VCaP (cell line): ENCODE results near the gene TYRO3.

ENCODE experiments used
- H3K27ac ChIP-seq: fragments of 450-650 bp; 2 replicates; pipeline ENCODE4 v1.5.1; 2017
- TF ChIP-seq, protein P1 (sequence below): fragments of 450-650 bp; conservative IDR thresholded peaks from 2 replicates; pipeline ENCODE4 v1.5.1; 2017; ENCODE audit warnings: mild to moderate bottlenecking, moderate library complexity

Gene TYRO3

DNA sequence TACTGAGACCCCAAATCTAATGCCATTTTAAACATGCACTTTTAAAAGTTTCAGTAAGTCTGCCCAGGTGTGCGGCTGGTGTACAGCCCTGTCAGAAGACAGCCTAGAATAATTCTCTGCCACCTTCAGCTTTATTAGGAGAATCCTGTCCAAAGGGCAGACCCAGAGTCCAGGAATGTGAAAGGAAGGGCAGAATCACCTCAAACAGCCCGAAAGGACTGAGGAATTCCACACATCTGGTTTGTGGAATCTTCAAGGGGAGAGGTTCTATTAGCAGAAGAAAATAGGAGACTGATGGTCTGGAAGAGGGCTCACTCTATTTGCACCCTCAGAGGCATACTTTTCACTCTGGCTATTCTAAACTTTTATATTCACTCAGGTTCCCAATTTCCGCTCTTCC is 46.6 kb downstream of the TYRO3 start:
- TF ChIP-seq, protein P1, sequence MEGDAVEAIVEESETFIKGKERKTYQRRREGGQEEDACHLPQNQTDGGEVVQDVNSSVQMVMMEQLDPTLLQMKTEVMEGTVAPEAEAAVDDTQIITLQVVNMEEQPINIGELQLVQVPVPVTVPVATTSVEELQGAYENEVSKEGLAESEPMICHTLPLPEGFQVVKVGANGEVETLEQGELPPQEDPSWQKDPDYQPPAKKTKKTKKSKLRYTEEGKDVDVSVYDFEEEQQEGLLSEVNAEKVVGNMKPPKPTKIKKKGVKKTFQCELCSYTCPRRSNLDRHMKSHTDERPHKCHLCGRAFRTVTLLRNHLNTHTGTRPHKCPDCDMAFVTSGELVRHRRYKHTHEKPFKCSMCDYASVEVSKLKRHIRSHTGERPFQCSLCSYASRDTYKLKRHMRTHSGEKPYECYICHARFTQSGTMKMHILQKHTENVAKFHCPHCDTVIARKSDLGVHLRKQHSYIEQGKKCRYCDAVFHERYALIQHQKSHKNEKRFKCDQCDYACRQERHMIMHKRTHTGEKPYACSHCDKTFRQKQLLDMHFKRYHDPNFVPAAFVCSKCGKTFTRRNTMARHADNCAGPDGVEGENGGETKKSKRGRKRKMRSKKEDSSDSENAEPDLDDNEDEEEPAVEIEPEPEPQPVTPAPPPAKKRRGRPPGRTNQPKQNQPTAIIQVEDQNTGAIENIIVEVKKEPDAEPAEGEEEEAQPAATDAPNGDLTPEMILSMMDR = no peak
- H3K27ac ChIP-seq = no peak overlapping the region

DNA sequence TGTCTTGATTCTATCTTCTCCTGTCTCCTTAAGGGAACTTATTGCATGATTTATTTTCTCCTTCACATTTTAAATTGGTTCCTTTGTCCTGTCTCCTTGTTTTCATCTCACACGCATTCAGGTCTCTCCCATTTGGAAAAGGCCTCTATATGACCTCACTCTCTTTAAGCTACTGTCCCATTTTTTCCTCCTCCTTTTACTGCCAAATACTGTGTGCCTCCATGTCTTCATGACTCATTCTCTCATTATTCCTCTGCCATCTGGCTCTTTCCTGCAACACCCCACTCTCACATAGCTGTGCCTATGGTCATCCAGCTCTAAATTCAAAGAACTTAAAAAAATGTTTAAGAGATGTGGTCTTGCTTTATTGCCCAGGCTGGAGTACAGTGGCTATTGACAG is 48.0 kb downstream of the TYRO3 start:
- TF ChIP-seq, protein P1 = no peak
- H3K27ac ChIP-seq = no peak overlapping the region

DNA sequence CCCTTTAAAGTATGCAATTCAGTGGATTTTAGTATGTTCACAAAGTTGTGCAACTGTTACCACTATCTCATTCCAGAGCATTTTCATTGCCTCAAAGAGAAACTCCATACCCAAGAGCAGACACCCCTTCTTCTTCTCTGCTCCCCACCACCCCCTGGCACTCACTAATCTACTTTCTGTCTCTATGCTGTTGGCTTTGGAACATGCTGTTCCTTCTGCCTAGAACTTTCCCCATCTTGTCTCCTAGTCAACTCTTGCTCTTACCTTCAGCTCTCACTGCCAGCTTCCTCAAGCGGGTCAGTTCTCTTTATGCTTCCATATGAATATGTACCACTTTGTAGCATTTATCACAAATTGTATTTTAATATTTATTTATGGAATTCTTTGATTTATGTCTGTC is 50.1 kb downstream of the TYRO3 start:
- TF ChIP-seq, protein P1 = no peak
- no peak overlapping the region for H3K27ac ChIP-seq

DNA sequence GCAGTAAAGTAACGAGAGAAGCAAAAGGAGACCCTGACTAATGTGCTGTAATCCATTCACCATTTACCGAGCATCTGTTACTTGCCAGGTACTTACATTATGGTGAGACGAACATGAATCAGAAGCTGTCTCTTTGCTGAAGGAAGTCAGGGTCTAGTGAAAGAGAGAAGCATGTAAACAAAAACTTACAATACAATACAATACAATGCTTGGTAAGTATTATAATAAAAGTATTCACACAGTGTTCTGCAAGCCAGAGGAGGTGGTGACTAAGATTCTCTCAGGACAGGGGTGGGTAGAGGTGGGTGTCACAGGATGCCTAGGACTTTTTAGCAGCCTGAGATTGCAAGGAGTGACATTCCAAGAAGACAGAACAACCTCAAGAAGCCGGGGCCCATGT is 51.0 kb downstream of the TYRO3 start:
- no peak overlapping the region for H3K27ac ChIP-seq
- TF ChIP-seq, protein P1 = no peak

DNA sequence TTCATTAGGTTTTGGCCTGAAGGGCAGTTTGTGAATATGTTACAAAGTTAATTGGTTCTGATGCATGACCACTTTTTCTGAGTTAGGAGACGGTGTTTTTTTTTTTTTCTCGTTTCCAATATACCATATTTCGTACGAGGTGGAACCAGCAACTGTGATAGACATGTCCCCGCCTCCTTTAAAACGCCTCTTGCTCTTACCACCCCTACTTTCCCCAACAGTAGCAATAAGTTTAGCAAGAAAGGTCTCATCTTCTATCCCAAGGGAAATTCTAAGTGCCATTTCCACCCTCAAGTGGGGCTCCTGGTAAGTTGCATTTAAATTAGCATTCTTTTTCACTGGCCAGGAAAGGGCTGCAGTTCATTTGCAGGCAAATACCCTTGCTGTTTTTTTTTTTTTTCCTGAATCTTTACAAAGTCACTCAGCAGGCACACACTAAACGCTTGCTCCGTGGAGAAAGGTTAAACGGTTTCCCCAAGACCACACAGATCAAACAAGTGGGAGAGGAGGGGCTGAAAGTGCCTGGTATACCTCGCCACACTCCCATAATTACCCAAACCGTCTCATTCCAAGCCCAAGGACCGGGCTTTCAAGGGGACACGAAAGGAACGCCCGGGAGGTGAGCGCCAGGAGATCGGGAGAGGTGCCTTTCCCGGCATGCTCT is 61.7 kb downstream of the TYRO3 start:
- TF ChIP-seq, protein P1 = no peak
- H3K27ac ChIP-seq = peak overlapping the region; percentile 95

DNA sequence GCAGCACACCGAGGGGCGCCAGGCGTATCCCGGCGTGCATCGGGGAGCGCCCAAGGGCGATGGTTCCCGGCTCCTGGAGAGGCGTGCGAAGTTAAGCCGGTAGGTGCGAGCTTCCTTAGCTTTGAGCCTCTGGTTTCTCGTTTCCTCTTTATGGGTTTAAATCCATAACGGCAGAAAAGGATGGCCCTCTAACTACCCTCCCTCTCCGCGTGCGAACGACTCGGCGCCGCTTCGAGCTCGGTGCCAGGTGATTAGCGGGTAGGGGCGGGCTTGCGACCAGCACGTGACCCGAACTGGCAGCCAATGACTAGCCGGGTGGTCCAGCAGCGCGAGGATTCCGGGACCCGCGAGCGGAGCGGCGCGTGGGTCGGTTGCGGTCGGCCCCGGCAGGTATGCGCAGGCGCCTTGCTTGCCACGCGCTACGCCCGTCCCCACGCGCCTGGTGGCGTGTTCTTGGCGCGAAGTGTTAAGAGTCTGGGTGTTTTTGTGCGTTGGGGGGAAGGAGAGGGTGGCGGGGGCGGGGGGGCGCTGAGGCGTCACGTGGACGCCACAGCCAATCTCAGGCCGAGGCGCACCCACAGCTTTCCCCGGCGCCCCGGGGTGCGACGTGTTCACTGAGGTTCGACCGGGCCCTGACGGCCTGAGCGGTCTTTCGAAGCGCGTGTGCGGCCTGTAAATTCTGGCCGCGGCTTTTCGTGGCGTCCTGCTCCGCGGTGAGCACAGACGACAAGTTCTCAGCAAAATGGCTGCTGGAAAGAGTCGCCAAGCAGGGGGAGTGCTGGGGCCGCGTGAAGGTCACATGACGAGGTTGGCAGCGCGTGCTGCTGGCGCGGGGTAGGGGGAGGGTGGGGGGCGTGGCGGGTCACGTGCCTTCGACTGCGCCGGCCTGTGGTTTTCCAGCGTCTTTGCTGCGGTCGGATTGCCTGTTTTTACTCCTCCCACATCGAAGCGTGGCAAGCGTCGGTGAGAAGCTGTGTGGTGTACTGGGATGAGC is 62.5 kb downstream of the TYRO3 start:
- peak overlapping the region; percentile 95 for H3K27ac ChIP-seq
- TF ChIP-seq, protein P1 = no peak

DNA sequence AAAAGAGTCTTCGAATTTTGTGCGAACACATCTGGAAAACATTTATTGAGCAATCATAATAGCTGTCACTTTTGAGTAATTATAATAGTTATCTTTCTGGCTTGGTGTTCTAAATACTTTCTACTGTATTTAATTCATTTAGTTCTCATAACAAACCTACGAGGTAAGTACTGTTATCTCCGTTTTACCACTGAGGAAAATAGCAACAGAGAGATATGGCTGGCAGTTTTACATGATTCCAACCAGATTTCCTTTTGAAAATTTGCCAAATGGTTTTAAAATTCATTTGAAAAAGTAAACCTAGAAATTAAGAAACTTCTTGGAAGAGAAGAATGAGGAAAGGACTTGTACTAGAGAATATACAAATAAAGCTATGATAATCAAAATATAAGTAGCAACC is 63.9 kb downstream of the TYRO3 start:
- H3K27ac ChIP-seq = peak overlapping the region; percentile 95; the same call in 1 of the 2 replicates
- TF ChIP-seq, protein P1 = no peak
